ENCODE results near the gene AEBP2. TPM values are rescaled to one million over a fixed set of nuclear protein-coding genes. Genes with fewer than 3 reads are reported as not detected.
"Not testable (repeated sequence)": the region's sequence is repeated elsewhere in the genome, so short reads cannot be mapped to it uniquely, and the experiment has no call there.

Gene AEBP2
- total RNA-seq, 2 donors from 2014 or later = 66.3 to 95.2 TPM

DNA sequence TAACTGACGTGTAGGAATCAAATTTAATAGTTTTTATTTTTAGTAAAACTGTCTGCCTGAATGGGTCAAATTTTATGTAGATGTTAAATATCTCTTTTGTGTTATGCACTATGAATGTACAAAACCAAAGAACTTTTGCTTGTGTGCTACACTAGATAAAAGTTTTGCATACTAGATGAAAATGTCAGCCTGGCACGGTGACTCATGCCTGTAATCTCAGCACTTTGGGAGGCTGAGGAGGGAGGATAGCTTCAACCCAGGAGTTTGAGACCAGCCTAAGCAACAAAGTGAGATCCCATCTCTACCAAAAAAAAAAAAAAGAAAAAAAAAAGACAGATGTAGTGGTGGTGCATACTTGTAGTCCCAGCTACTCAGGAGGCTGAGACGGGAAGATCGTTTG, 11.1 kb downstream of the AEBP2 start:
- Mint-ChIP-seq H3K36me3 (no peaks in the 10 kb centered on the region), H3K4me3 (no peak overlapping the region), H3K4me1 (ENCODE audit: low read depth in 2 of 2) (peaks cover 51 to 61% of the 10 kb centered on the region in 2 donors), H3K27me3 (no peaks in the 10 kb centered on the region), H3K27ac (peak overlapping the region in 1 of 2 donors; percentile 44), H3K9me3 (no peaks in the 10 kb centered on the region)
- no peak for DNase-seq (ENCODE audit: low spot score)
- ATAC-seq = no peak

DNA sequence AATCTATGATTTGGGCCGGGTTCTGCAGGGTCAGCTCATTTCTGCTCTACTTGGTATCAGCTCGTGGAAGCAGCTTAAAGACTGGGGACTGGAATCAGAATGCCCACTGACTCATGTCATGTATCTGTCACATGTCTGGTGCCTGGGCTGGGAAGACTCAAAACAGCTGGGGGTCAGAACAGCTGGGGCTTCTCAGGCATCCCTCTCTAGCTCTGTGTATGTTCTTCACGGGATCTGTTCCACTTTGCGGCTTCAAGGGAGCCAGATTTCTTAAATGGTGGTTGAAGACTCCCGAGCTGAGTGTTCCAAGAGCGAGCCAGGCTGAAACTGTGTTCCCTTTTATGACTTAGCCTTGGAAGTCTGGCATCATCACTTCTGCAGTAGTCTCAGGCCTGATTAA, 11.9 kb downstream of the AEBP2 start:
- H3K4me1 Mint-ChIP-seq (ENCODE audit: low read depth in 2 of 2) = peaks cover 48 to 63% of the 10 kb centered on the region in 2 donors

GRCh38 chr12:19453961-19454360, 14.7 kb downstream of the AEBP2 start:
- Mint-ChIP-seq H3K4me3 (peak overlapping the region; percentile 2), H3K27ac (no peak overlapping the region), H3K36me3 (no peaks in the 10 kb centered on the region), H3K27me3 (no peaks in the 10 kb centered on the region), H3K9me3 (no peaks in the 10 kb centered on the region), H3K4me1 (ENCODE audit: low read depth in 2 of 2) (peaks cover 58 to 70% of the 10 kb centered on the region in 2 donors)
- DNase-seq (ENCODE audit: low spot score) (no peak), ATAC-seq (no peak)

More for the DNA sequence above, 11.9 kb downstream of the AEBP2 start:
- no peak for ATAC-seq
- H3K36me3 Mint-ChIP-seq = no peaks in the 10 kb centered on the region
- no peak for DNase-seq (ENCODE audit: low spot score)
- no peaks in the 10 kb centered on the region for H3K9me3 Mint-ChIP-seq
- no peaks in the 10 kb centered on the region for H3K27me3 Mint-ChIP-seq
- peak overlapping the region in 1 of 2 donors; percentile 33 for H3K27ac Mint-ChIP-seq
- no peak overlapping the region for H3K4me3 Mint-ChIP-seq

DNA sequence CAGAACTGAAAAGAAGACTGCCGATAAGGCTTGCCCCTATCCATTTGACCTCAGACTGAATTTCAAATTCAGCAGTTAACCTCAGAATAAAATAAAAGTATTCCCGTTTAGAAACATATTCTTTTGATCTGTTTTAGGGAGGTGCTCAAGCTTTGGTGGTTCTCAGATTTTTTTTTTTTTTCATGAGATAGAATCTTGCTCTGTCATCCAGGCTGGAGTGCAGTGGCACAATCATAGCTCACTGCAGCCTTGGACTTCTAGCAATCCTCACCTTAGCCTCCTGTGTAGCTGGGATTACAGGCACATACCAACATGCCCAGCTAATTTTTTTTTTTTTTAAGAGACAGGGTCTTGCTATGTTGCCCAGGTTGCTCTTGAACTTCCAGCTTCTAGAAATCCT, 15.5 kb downstream of the AEBP2 start:
- no peak overlapping the region for H3K4me3 Mint-ChIP-seq
- H3K36me3 Mint-ChIP-seq = no peaks in the 10 kb centered on the region
- H3K4me1 Mint-ChIP-seq (ENCODE audit: low read depth in 2 of 2) = peaks cover 50 to 62% of the 10 kb centered on the region in 2 donors
- H3K27me3 Mint-ChIP-seq = no peaks in the 10 kb centered on the region
- DNase-seq (ENCODE audit: low spot score) (no peak), ATAC-seq (no peak)
- H3K9me3 Mint-ChIP-seq = no peaks in the 10 kb centered on the region
- H3K27ac Mint-ChIP-seq = no peak overlapping the region

- no peaks in the 10 kb centered on the region for H3K36me3 Mint-ChIP-seq
- ATAC-seq = no peak
- no peak overlapping the region for H3K27ac Mint-ChIP-seq
- H3K4me1 Mint-ChIP-seq (ENCODE audit: low read depth in 2 of 2) = peaks cover 42 to 48% of the 10 kb centered on the region in 2 donors
- no peaks in the 10 kb centered on the region for H3K9me3 Mint-ChIP-seq
- DNase-seq (ENCODE audit: low spot score) = no peak
- H3K27me3 Mint-ChIP-seq = no peaks in the 10 kb centered on the region
- H3K4me3 Mint-ChIP-seq = no peak overlapping the region
Observed at GRCh38 chr12:19456176-19456575, 16.9 kb downstream of the AEBP2 start.

DNA sequence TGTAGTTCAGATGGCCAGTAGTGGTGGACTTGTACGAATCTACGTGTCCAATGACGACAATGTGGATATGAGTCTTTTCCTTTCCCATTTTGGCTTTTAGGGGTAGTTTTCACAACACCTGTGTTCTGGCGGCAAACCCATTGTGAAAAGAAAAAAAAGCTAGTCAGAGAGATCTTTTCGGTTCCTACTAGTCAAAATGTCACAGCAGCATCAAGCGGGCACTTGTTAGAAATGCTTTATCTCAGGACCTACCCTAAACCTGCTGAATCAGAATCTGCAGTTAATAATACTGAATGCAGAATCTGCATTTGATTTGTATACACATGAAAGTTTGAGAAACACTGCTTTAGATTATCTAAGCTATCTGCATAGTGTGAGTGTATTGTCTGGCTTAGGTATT, 18.3 kb downstream of the AEBP2 start:
- Mint-ChIP-seq H3K4me1 (ENCODE audit: low read depth in 2 of 2) (peaks cover 38 to 51% of the 10 kb centered on the region in 2 donors), H3K36me3 (no peaks in the 10 kb centered on the region), H3K4me3 (no peak overlapping the region), H3K9me3 (no peaks in the 10 kb centered on the region), H3K27me3 (no peaks in the 10 kb centered on the region), H3K27ac (no peak overlapping the region)
- ATAC-seq (no peak), DNase-seq (ENCODE audit: low spot score) (no peak)

DNA sequence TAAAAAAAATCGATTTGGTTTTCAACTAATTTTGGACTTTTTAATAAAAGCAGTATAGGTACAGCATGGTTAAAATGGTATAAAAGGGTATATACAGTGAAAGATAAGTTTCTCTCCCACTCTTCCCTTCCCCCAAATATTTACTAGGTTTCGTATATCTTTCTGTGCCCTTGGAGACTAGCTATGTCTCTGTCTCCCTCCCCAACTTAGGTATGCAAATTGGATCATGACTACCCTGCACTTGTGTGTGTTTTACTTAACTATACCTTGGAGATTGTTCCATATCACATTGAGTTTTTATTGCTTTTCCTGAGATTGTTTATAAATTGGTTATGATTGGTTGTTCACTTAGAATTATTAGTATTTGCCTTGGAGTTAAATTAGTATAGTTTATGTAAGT, 19.4 kb downstream of the AEBP2 start:
- peaks cover 5% of the 10 kb centered on the region for H3K36me3 Mint-ChIP-seq
- H3K4me3 Mint-ChIP-seq = no peak overlapping the region
- H3K27ac Mint-ChIP-seq = no peak overlapping the region
- H3K9me3 Mint-ChIP-seq = no peaks in the 10 kb centered on the region
- no peaks in the 10 kb centered on the region for H3K27me3 Mint-ChIP-seq
- ATAC-seq = no peak
- no peak for DNase-seq (ENCODE audit: low spot score)
- H3K4me1 Mint-ChIP-seq (ENCODE audit: low read depth in 2 of 2) = peaks cover 37 to 50% of the 10 kb centered on the region in 2 donors

DNA sequence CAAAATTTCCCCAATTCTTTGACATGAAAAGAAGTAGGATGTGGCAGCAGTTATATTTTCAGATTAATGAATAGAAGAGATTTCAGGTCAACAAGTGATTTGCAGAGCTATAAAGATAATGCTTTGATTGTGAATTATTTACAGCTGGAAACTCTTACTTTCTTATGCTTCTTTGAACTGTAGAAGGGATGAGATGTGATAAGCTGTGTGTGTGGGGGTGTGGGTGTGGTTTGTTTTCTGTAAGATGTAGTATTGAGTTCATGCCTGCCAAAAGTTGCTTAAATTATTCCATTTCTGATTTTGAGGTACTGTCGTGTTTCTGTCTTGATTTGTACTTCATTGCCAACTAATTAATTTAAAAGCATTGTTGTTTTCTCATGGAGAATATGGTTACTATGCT, 22.7 kb downstream of the AEBP2 start:
- DNase-seq (ENCODE audit: low spot score) (no peak), ATAC-seq (no peak)
- Mint-ChIP-seq H3K36me3 (peaks cover 13% of the 10 kb centered on the region), H3K4me3 (no peak overlapping the region), H3K4me1 (ENCODE audit: low read depth in 2 of 2) (peaks cover 31 to 36% of the 10 kb centered on the region in 2 donors), H3K27me3 (no peaks in the 10 kb centered on the region), H3K27ac (no peak overlapping the region), H3K9me3 (no peaks in the 10 kb centered on the region)

- Mint-ChIP-seq H3K27me3 (no peaks in the 10 kb centered on the region), H3K4me3 (no peak overlapping the region), H3K27ac (no peak overlapping the region)
Observed at GRCh38 chr12:19462406-19462805, 23.1 kb downstream of the AEBP2 start.

DNA sequence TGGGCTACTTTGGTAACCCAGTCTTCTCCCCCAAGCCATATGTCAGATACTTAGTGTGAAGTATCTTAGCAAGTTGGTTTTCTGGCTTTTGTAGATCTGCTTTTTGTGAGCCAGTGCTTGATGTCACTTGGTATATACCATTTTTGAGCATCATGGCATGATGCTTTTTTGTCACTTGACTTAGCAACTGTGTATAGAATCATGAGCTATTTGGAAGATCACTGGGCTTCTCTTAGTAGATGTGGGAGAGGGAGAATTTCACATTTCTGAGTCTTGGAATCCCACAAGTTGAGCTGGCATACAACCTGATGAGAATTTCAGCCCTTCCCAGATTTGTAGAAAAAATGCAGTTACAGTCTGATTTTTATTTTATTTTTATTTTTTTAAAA, 24.9 kb downstream of the AEBP2 start:
- Mint-ChIP-seq H3K4me1 (ENCODE audit: low read depth in 2 of 2) (peaks cover 20 to 27% of the 10 kb centered on the region in 2 donors), H3K4me3 (no peak overlapping the region), H3K27ac (no peak overlapping the region), H3K27me3 (no peaks in the 10 kb centered on the region), H3K9me3 (no peaks in the 10 kb centered on the region), H3K36me3 (peaks cover 19% of the 10 kb centered on the region)
- ATAC-seq (no peak), DNase-seq (ENCODE audit: low spot score) (no peak)

More at GRCh38 chr12:19462406-19462805, 23.1 kb downstream of the AEBP2 start:
- peaks cover 27 to 32% of the 10 kb centered on the region in 2 donors for H3K4me1 Mint-ChIP-seq (ENCODE audit: low read depth in 2 of 2)
- H3K36me3 Mint-ChIP-seq = peaks cover 14% of the 10 kb centered on the region
- ATAC-seq = no peak
- no peaks in the 10 kb centered on the region for H3K9me3 Mint-ChIP-seq
- no peak for DNase-seq (ENCODE audit: low spot score)

DNA sequence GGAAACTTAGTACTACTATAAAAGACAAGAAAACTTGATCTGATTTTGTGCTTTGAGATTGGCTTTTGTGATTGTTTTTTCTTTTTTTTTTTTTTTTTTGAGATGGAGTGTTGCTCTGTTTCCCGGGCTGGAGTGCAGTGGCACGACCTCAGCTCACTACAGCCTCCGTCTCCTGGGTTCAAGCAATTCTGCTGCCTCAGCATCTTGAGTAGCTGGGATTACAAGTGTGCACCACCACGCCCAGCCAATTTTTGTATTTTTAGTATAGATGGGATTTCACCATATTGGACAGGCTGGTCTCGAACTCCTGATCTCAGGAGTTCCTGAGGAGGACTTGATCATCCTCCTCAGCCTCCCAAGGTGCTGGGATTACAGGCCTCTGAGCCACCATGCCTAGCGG, 26.4 kb downstream of the AEBP2 start:
- no peak for DNase-seq (ENCODE audit: low spot score)
- Mint-ChIP-seq H3K4me1 (ENCODE audit: low read depth in 2 of 2) (peaks cover 20 to 27% of the 10 kb centered on the region in 2 donors), H3K27ac (no peak overlapping the region), H3K4me3 (no peak overlapping the region), H3K9me3 (no peaks in the 10 kb centered on the region), H3K36me3 (peaks cover 19% of the 10 kb centered on the region), H3K27me3 (no peaks in the 10 kb centered on the region)
- ATAC-seq = no peak

GRCh38 chr12:19474147-19474546, 34.9 kb downstream of the AEBP2 start:
- no peak overlapping the region for H3K27ac Mint-ChIP-seq
- no peak overlapping the region for H3K4me3 Mint-ChIP-seq
- H3K36me3 Mint-ChIP-seq = peaks cover 36% of the 10 kb centered on the region
- DNase-seq (ENCODE audit: low spot score) (no peak), ATAC-seq (no peak)
- H3K27me3 Mint-ChIP-seq = no peaks in the 10 kb centered on the region
- no peaks in the 10 kb centered on the region for H3K9me3 Mint-ChIP-seq
- H3K4me1 Mint-ChIP-seq (ENCODE audit: low read depth in 2 of 2) = peaks cover 33% of the 10 kb centered on the region in 2 donors

DNA sequence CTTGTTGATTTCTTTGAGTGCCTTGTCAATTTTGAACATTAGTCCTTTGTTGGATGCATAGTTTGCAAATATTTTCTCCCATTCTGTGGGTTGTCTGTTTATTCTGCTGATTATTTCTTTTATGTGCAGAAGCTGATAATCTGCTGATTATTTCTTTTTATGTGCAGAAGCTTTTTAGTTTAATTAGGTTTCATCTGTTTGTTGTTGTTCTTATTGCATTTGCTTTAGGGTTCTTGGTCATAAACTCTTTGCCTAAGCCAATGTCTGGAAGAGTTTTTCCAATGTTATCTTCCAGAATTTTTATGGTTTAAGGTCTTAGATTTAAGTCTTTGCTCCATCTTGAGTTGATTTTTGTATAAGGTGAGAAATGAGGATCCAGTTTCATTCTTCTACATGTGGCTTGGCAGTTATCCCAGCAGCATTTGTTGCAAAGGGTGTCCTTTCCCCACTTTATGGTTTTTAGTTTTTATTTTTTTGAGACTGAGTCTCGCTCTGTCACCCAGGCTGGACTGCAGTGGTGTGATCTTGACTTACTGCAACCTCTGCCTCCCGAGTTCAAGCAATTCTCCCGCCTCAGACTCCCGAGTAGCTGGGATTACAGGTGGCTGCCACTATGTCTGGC, 36.7 kb downstream of the AEBP2 start:
- DNase-seq (ENCODE audit: low spot score); H3K27ac Mint-ChIP-seq; H3K9me3 Mint-ChIP-seq; H3K4me3 Mint-ChIP-seq; H3K27me3 Mint-ChIP-seq; ATAC-seq: not testable (repeated sequence)
- peaks cover 39 to 40% of the 10 kb centered on the region in 2 donors for H3K4me1 Mint-ChIP-seq (ENCODE audit: low read depth in 2 of 2)
- peaks cover 49% of the 10 kb centered on the region for H3K36me3 Mint-ChIP-seq

DNA sequence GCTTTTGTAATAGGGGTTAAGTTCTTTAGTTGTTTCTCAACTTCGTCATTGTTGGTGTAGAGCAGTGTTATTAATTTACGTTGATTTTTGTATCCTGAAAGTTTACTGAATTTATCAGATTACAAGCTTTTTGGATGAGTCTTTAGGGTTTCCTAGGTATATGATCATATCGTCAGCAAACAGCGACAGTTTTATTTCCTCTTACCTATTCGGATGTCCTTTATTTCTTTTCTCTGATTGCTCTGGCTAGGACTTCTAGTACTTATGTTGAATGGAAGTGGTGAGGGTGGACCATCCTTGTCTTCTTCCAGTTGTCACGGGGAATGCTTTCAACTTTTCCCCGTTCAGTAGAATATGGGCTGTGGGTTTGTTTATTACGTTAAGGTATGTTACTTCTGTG, 37.8 kb downstream of the AEBP2 start:
- DNase-seq (ENCODE audit: low spot score) (no peak), ATAC-seq (no peak)
- Mint-ChIP-seq H3K9me3 (peaks cover 5% of the 10 kb centered on the region), H3K27me3 (no peaks in the 10 kb centered on the region), H3K4me1 (ENCODE audit: low read depth in 2 of 2) (peaks cover 44 to 50% of the 10 kb centered on the region in 2 donors), H3K27ac (peak overlapping the region in 1 of 2 donors; percentile 36), H3K36me3 (peaks cover 59% of the 10 kb centered on the region), H3K4me3 (no peak overlapping the region)

DNA sequence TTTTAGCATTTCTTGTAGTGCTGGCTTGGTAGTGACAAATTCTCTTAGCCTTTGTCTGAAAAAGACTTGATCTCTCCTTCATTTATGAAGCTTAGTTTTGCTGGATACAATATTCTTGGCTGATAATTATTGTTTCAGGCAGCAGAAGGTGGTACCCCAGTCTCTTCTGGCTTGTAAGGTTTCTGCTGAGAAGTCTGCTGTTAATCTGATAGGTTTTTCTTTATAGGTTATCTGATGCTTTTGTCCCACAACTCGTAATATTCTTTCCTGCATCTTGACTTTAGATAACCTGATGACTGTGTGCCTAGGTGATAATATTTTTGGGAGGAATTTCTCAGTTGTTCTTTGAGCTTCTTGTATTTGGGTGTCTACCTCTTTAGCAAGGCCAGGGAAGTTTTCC, 41.2 kb downstream of the AEBP2 start:
- DNase-seq (ENCODE audit: low spot score) (no peak), ATAC-seq (no peak)
- peaks cover 65 to 73% of the 10 kb centered on the region in 2 donors for H3K4me1 Mint-ChIP-seq (ENCODE audit: low read depth in 2 of 2)
- H3K4me3 Mint-ChIP-seq = no peak overlapping the region
- peak overlapping the region in 1 of 2 donors; percentile 22 for H3K27ac Mint-ChIP-seq
- H3K36me3 Mint-ChIP-seq = peaks cover 58% of the 10 kb centered on the region
- peaks cover 5% of the 10 kb centered on the region for H3K9me3 Mint-ChIP-seq
- no peaks in the 10 kb centered on the region for H3K27me3 Mint-ChIP-seq

Data from natural killer cell treated with Interleukin-12 subunit alpha and Interleukin-12 subunit beta and Interleukin-15 and Interleukin-18, amount 100 ng/mL, for 72 hours (primary cell).